HG03097 (cell line): ENCODE data around the gene ARHGEF11.

Experiments used
- ATAC-seq: cut with Tn5 transposase; IDR thresholded peaks from one replicate; pipeline ENCODE4 v1.9.1; 2021; ENCODE audit not compliant: unreplicated experiment, low FRiP score

Gene ARHGEF11

GRCh38 chr1:157004806-157005205, 40.7 kb downstream of the ARHGEF11 start:
- ATAC-seq = no peak

GRCh38 chr1:157004327-157004726, 41.2 kb downstream of the ARHGEF11 start:
- no peak for ATAC-seq

GRCh38 chr1:157001304-157001703, 44.2 kb downstream of the ARHGEF11 start:
- no peak for ATAC-seq

GRCh38 chr1:157000686-157001085, 44.9 kb downstream of the ARHGEF11 start:
- no peak for ATAC-seq

- no peak for ATAC-seq
Observed at GRCh38 chr1:156999596-157000320, 45.8 kb downstream of the ARHGEF11 start.

GRCh38 chr1:156998840-156999500, 46.6 kb downstream of the ARHGEF11 start:
- no peak for ATAC-seq

- ATAC-seq = no peak
Observed at GRCh38 chr1:156998301-156998700, 47.2 kb downstream of the ARHGEF11 start.

GRCh38 chr1:156995412-156995811, 50.1 kb downstream of the ARHGEF11 start:
- ATAC-seq = no peak

GRCh38 chr1:156994277-156994676, 51.3 kb downstream of the ARHGEF11 start:
- ATAC-seq = no peak

GRCh38 chr1:156993426-156994147, 52.0 kb downstream of the ARHGEF11 start:
- no peak for ATAC-seq

- no peak for ATAC-seq
Observed at GRCh38 chr1:156992215-156992614, 53.3 kb downstream of the ARHGEF11 start.

GRCh38 chr1:156987715-156988114, 57.8 kb downstream of the ARHGEF11 start:
- ATAC-seq = no peak

GRCh38 chr1:156980551-156980950, 65.0 kb downstream of the ARHGEF11 start:
- no peak for ATAC-seq

- no peak for ATAC-seq
Observed at GRCh38 chr1:156975084-156975483, 70.5 kb downstream of the ARHGEF11 start.

- no peak for ATAC-seq
Observed at GRCh38 chr1:156973417-156973816, 72.1 kb downstream of the ARHGEF11 start.

GRCh38 chr1:156970017-156970416, 75.5 kb downstream of the ARHGEF11 start:
- ATAC-seq = no peak

- ATAC-seq = no peak
Observed at GRCh38 chr1:156969496-156969895, 76.0 kb downstream of the ARHGEF11 start.

- ATAC-seq = no peak
Observed at GRCh38 chr1:156964441-156964840, 81.1 kb downstream of the ARHGEF11 start.

- ATAC-seq = no peak
Observed at GRCh38 chr1:156963621-156964020, 81.9 kb downstream of the ARHGEF11 start.

- no peak for ATAC-seq
Observed at GRCh38 chr1:156961709-156962108, 83.8 kb downstream of the ARHGEF11 start.

- ATAC-seq = no peak
Observed at GRCh38 chr1:156959925-156960324, 85.6 kb downstream of the ARHGEF11 start.

- no peak for ATAC-seq
Observed at GRCh38 chr1:156959414-156959813, 86.1 kb downstream of the ARHGEF11 start.
